A549 treated with CpdA at 1 μM for 4 hours (cell line): ENCODE results near the gene JUN. TPM values are rescaled to one million over a fixed set of nuclear protein-coding genes. Genes with fewer than 3 reads are reported as not detected.

Experiments used
- total RNA-seq: library from RNA; stranded (reverse); fragments of 200-300 nt; extraction: Qiagen RNA extraction; gene quantifications from 5 replicates; pipeline ENCODE4 v1.2.3, GENCODE V29; 2022; ENCODE audit warnings: low read depth

Gene JUN
- 35.9 to 48.7 TPM (median 41.4 TPM) in 5 replicates for total RNA-seq

DNA sequence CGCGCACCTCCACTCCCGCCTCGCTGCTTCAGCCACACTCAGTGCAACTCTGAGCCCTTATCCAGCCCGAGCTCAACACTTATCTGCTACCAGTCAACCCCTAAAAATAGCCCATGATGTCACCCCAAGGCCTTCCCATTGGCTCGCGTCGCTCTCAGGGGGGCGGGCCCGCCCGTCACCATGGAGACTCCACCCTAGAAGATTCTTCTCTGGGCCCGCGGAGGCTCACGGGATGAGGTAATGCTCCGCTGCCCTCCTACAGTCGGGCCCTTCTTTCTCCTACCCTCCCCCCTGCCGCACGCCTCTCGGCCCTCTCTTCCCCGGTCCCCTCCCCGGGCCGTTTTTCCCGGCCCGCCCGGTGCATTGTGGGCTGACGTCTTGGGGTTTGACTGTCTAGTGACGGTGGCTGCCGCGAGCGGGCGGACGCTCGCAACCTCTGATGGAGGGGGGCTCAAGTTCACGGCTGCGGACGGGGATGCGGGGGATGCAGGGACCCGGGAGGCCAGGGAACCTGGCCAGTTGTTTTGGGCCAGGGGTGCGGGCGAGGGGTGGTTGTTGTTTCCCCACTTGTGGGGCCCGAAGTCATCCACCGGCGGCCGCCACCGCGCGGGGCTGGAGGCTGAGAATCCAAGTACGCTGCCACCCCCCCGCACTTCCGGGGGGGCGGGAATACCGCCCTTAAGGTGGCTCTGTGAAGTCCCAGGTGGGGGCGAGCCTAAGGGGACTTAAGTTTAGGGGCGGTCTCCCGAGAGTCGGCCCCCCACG lies at the start of gene JUN:
TSS of gene JUN (minus strand) at position 55 of the 765 bp plus-strand sequence. CDS start 977 bp downstream, outside the sequence.

Other genes with a start within 250 kb of the JUN start
- 5.7 to 7.5 TPM (median 7.0 TPM) in 5 replicates for gene OMA1, start 237.3 kb downstream of the JUN start, total RNA-seq
- not detected in 5 replicates for gene TACSTD2, start 206.8 kb downstream of the JUN start, total RNA-seq
- 3.7 to 5.5 TPM (median 5.2 TPM) in 5 replicates for gene MYSM1, start 84.0 kb downstream of the JUN start, total RNA-seq